GM19238 (cell line): ENCODE data around the gene TMEM213.

Source experiments
- DNase-seq: peaks from one replicate; pipeline ENCODE4 v3.0.0; 2011; ENCODE audit warnings: low spot score; ENCODE audit not compliant: insufficient read length

Gene TMEM213

DNA sequence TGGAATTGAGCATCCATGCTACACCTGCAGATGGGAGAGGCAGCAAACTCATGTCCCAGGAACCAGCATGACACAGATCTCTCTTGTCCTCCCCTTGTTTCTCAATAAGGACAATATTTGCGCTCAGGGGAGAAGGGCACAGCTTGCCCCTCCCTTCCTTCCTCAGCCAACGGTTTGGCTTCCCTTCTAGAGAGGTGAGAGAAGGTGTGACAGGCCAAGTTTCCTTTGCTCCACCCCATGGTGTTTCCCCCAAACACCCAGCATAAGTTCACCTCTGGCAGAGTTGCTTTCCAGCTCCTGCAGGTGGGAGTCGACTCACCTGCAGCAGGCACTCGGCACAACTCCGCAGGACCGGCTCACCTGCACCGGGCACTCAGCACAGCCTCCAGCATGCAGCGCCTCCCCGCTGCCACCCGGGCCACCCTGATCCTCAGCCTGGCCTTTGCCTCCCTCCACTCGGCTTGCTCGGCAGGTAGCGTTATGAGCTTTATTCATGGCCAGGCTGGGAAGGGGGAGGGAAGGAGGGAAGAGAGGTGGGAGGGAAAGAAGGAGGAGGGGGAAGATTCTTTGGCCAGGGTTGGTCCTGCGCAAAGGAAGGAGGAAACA, at the start of gene TMEM213, which contains the start of gene ATP6V0A4:
Gene TMEM213 (plus strand): TSS at position 280 of the 606 bp plus-strand sequence. CDS start 111 bp downstream, at position 391.
Gene ATP6V0A4 (minus strand): TSS at position 482 of the 606 bp plus-strand sequence. CDS start 26,949 bp downstream, outside the sequence.
- DNase-seq, result no peak

DNA sequence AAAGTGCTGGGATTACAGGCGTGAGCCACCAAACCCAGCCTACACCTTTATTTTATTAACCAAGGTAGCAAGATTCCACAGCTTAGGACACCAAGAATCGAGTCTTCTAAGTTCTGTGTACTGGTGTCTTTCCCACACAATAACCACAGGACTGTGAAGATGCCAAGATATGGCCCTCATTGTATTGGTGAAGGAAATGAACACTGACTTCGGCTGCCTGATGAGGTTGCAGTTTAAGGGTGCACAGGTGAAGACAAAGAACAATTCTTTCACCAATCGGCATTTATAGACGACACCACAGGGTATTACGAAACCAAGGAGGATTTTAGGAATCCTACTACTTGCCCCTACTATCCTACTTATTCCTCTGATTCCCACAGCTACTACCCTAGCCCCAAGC, 49.1 kb upstream of the TMEM213 start:
- DNase-seq, result no peak

GRCh38 chr7:138749960-138750359, 47.8 kb upstream of the TMEM213 start:
- DNase-seq, result no peak

GRCh38 chr7:138750473-138750872, 47.3 kb upstream of the TMEM213 start:
- DNase-seq, result no peak

DNA sequence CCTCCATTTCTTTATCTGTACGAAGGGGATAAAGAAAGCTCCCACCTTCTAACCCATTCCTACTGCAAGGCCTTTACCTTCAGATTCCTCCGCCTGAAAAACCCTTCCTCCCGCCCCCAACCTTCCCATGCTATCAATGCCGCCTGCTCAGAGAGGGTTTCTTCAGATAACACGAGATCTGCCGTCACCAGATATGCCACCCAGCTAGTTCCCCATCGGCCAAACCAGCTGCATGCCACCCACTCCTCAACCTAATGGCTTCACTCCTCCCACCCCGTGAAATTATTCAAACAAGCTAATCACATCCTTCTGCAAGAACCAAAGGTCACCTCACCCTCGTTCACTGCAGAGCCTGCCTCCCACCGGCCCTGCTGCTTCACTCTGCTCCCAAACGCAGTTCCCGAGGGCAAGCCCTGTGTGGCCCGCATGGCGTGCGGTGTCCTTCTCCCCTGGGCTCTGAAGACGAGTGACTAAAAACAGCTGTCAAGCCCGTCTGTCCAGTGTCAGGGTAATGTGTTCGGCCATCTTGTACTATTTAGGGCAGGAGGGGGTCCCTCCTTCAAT, 46.8 kb upstream of the TMEM213 start:
- no peak for DNase-seq

GRCh38 chr7:138752518-138753149, 45.2 kb upstream of the TMEM213 start:
- no peak for DNase-seq

GRCh38 chr7:138753150-138753518, 44.7 kb upstream of the TMEM213 start:
- no peak for DNase-seq

- DNase-seq, result no peak
These were observed 44.2 kb upstream of the TMEM213 start for GRCh38 chr7:138753610-138754009.

GRCh38 chr7:138755331-138755747, 42.5 kb upstream of the TMEM213 start:
- DNase-seq, result no peak

DNA sequence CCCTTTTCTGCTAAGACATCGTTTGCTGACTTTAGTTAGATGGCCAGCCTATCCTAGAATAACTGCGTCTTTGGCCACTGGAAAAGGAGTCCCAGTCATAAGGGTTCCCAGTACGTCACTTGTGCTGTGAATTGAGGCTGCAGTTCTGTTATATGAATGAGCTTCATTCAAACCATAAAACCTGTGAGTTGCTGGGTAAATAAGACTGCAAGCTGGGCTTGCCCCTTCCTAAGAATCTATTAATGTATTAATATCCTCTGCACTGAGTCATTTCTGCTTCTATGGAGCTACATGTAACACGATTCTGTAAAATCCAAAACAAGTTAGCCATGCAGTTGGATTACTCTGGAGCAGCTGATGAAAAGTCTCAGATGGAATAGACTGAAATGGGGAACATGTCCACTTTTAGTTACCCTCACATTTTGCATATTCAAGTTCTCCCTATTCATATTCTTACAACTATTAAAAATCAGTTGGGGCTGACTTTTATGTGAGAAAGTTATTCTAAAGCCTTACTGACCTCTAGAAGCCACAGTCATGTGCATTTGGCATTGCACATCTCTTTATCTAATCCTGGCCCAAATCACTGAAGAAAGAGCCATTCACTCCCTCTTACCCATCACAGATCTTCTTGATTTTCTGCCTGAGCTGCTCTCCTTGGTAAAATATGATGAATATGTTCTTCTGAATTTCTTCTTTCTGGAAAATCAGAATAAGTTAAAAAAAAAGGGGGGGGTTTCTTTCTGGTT, 41.8 kb upstream of the TMEM213 start:
- DNase-seq, result no peak

DNA sequence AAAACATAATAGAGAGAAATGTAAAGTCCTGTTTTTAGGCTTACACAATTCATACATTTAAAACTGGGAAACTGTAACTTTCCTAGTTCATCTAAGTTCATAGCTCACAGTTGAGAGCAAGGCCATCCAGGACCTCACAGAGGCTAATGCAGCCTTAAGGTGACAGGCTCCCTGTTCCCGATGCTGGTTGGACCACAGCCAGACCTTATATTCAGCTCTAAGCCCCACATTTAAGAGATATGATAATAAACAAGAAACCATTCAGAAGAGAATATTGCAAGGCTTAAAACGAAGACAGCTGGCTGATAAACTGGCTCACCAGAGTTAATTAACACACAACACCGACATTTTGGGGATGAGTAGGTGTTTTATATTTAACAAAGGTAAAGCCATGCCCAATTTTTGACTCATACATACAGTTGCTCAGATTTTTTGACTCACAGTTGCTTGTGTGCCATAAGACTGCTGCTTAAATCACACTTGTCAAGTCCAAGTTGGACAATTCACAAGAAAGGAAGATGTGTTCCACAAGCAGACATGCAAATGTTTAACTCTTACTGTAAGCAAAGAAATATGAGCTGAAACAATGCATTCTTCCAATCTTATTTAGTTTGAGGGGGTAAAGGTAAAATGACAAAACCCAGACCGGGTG, 41.1 kb upstream of the TMEM213 start:
- DNase-seq, result no peak

GRCh38 chr7:138768241-138768640, 29.6 kb upstream of the TMEM213 start:
- DNase-seq, result no peak

- DNase-seq, result no peak
These were observed 26.9 kb upstream of the TMEM213 start for GRCh38 chr7:138770904-138771303.

DNA sequence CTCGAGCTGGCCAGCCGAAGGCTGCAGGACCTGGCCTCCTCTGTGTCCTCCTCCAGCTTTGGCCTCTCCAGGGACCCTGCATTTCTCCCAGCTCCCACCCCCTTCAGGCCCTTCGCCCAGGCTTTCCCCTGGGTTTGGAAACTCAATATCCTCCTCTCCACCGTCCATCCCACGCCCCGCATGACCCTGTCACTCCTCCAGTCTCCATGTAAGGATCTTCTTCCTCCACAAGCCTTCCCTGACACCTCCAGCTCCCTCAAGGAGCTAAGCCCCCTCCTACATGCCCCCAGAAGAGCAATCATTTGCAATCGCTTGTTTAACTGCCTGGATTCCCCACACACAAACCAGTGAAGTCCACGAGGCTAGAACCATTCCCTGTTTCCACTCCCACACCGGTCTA, 24.6 kb upstream of the TMEM213 start:
- no peak for DNase-seq

DNA sequence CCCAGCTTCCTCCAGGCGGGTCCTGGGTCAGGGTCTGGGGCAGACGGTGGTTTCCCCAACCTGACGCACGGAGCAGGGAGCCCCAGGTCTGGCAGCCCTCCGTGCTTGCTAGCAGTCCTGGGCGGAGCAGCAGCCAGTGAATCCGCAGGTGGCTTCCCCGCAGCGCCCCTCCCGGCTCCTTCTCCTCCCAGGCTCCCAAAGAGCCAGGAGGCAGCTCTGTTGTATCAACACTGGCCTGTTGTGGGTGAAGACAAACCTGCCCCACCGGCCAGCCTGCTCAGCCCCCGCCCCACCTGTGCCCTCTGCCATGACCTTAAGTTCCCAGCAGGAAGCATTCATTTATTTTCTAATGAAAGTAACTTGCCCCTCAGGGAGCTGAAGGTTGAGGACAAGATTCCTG, 24.0 kb upstream of the TMEM213 start:
- no peak for DNase-seq

DNA sequence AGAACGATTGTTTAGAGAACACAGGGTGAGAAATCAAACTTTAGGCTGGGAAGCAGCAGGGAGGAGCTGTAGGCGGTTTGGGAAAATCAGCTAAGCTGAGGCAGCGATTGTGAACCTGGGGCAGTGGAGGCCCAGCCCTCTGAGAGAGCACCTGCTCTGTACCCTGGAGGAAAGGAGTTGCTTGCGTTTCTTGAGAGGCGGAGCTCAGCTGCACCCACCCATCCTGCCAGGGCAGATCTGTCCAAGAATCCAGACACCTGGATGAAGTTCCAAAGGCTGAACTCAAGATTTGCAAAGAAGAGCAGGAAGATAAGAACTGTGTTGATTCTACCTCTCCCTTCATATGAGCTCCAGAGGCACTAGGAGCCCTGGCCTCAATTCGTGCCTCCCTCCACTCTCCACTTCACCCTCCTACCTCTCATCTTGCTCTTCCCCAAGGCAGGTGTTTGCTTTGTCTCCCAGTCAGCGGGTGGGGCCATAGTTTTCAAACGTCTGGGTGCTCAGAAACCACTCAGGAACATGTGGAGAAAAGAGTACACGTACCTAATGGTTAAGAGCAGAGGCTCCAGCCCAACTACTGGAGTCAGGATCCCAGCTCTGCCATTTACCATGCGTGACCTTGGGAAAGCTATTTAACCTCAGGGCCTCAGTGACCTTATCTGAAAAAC, 21.5 kb upstream of the TMEM213 start:
- no peak for DNase-seq

DNA sequence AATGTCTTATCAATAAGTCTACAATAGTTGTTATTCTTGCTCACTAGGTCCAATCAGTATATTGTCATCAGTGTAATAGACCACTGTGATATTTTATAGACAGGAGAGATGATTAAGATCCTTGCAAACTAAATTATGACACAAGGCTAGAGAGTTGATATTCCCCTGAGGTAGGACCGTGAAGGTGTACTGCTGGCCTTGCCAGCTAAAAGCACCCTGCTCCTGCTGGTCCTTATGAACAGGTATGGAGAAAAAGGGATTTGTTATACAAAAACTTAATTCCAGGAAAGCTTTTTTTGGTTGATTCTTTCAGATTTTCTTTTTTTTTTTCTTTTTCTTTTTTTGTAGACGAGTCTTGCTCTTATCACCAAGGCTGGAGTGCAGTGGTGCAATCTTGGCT, 16.8 kb upstream of the TMEM213 start:
- DNase-seq, result no peak

- DNase-seq, result no peak
These were observed 13.1 kb upstream of the TMEM213 start for GRCh38 chr7:138784692-138785091.

DNA sequence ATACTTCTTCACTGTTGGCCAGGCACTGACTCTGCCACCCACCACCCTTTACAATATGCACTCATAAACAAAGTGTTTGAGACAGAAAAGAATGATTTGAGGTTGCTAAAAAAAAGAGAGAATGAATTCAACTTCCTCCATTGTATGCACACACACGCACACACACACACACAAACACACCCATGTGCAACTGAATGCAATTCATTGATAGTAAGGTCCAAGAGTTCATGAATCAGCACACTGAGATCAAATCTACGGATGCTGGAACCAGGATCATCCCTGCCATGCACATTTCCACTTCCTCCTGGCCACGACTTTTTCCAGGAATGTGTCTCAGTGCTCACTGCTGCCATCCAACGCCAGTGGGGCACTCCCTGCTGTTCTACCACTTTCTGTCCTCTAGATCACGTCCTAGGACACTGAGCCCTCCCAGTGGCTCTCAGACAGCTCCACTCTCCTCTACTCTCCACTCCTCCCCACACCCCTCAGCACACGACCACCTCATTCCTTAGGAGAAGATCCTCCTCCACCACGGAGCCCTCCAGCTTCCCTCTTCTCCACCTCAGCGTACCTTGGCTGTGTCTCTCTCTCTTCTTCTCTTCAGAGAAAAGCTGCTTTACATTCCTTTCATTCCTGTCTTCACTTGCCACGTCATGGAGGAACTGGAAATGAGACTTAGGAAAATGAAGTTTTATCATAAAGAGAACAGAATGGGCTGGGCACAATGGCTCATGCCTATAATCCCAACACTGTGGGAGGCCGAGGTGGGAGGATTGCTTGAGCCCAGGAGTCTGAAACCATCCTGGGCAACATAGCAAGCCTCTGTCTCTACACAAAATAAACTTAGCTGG, 12.0 kb upstream of the TMEM213 start:
- no peak for DNase-seq

GRCh38 chr7:138796038-138796615, 1.7 kb upstream of the TMEM213 start:
- DNase-seq, result no peak
